PC-9 (cell line): ENCODE data around the gene GPI. TPM values are rescaled to one million over a fixed set of nuclear protein-coding genes. Genes with fewer than 3 reads are reported as not detected.

Experiments
- BruUV-seq: library from RNA; stranded (reverse); fragments of 400-500 nt; replicated peaks from 2 replicates; lab custom pipeline; 2021; lab: Mats Ljungman, UMichigan
- CTCF ChIA-PET: fragments of 300-600 bp; sonication (Branson Sonifier 250); formaldehyde crosslinking; loops from one replicate; lab custom pipeline; 2022; ENCODE audit warnings: antibody characterized with exemption; lab: Charles Lee
- POLR2A ChIA-PET: fragments of 300-600 bp; sonication (Branson Sonifier 250); formaldehyde crosslinking; loops from one replicate; lab custom pipeline; 2022; ENCODE audit warnings: antibody characterized with exemption; ENCODE audit not compliant: unreplicated experiment; lab: Charles Lee
- DNase-seq, 2 experiments: peaks; one replicate each; pipeline versions ENCODE4 v3.0.0 to v3.0.0-alpha.2; 2015 to 2022; ENCODE audit warnings: mixed read lengths in 1 of 2
- H2AFZ ChIP-seq: fragments of 200-600 bp; sonication (generic); 2 replicates; pipeline ENCODE4 v1.8.1; 2017; ENCODE audit warnings: antibody characterized with exemption
- H3F3A ChIP-seq: fragments of 200-600 bp; sonication (generic); 2 replicates; pipeline ENCODE4 v1.8.1; 2017; ENCODE audit warnings: antibody characterized with exemption, mild to moderate bottlenecking, low read depth; ENCODE audit not compliant: insufficient read depth
- H3K27ac ChIP-seq: fragments of 200-600 bp; sonication (generic); 2 replicates; pipeline ENCODE4 v1.6.1; 2016; ENCODE audit warnings: mixed run types
- H3K27me3 ChIP-seq: fragments of 200-600 bp; sonication (generic); 2 replicates; pipeline ENCODE4 v1.6.1; 2016; ENCODE audit warnings: low read depth, mixed run types; ENCODE audit not compliant: insufficient read depth
- H3K36me3 ChIP-seq: fragments of 200-600 bp; sonication (generic); 2 replicates; pipeline ENCODE4 v1.6.1; 2016; ENCODE audit warnings: low read depth, mixed run types
- H3K4me1 ChIP-seq: fragments of 200-600 bp; sonication (generic); replicated peaks from 2 replicates; pipeline ENCODE4 v1.6.1; 2016; ENCODE audit warnings: mixed run types; ENCODE audit not compliant: insufficient read depth
- H3K4me2 ChIP-seq: fragments of 200-600 bp; sonication (generic); 2 replicates; pipeline ENCODE4 v1.6.1; 2017; ENCODE audit warnings: mixed run types
- H3K4me3 ChIP-seq: fragments of 200-600 bp; sonication (generic); 2 replicates; pipeline ENCODE4 v1.6.1; 2016; ENCODE audit warnings: mixed run types
- H3K79me2 ChIP-seq: fragments of 200-600 bp; sonication (generic); 2 replicates; pipeline ENCODE4 v1.6.1; 2017; ENCODE audit warnings: low read depth, mixed run types
- H3K9me2 ChIP-seq: fragments of 200-600 bp; sonication (generic); 2 replicates; pipeline ENCODE4 v1.8.1; 2017; ENCODE audit warnings: mild to moderate bottlenecking; ENCODE audit not compliant: insufficient read depth
- H3K9me3 ChIP-seq: fragments of 200-600 bp; sonication (generic); 2 replicates; pipeline ENCODE4 v1.8.1; 2016; ENCODE audit warnings: low read depth; ENCODE audit not compliant: insufficient read depth
- H4K20me1 ChIP-seq: fragments of 200-600 bp; sonication (generic); 2 replicates; pipeline ENCODE4 v1.8.1; 2017; ENCODE audit not compliant: insufficient read depth
- CTCF ChIP-seq: fragments of 200-600 bp; sonication (generic); conservative IDR thresholded peaks from 2 replicates; pipeline ENCODE4 v1.6.1; 2017; ENCODE audit warnings: mixed run types, antibody characterized with exemption, mild to moderate bottlenecking, moderate library complexity
- EZH2 ChIP-seq: fragments of 200-600 bp; sonication (generic); IDR thresholded peaks from 2 replicates; pipeline ENCODE4 v1.8.0; 2017; ENCODE audit warnings: antibody characterized with exemption, low read depth
- intact Hi-C: fragments of 100-400 bp; cut with micrococcal nuclease; formaldehyde crosslinking; loops from one replicate; pipeline ENCODE4 v1.10.0; 2022; ENCODE audit not compliant: unreplicated experiment
- total RNA-seq: library from RNA; stranded (reverse); gene quantifications from 2 replicates; pipeline ENCODE4 v1.2.3, GENCODE V29; 2021

The GPI gene
- total RNA-seq, 1 experiment from 2014 or later = 522 TPM

- POLR2A ChIA-PET = no interaction called here
- Histone ChIP-seq H3K36me3 (peaks cover 63% of the 10 kb centered on the region), H3K79me2 (no peaks in the 10 kb centered on the region)
Observed at GRCh38 chr19:34448191-34448590, 83.2 kb downstream of the GPI start.

More at GRCh38 chr19:34448191-34448590, 83.2 kb downstream of the GPI start:
- Histone ChIP-seq H3K9me2 (no peaks in the 10 kb centered on the region), H3K27ac (no peak overlapping the region), H4K20me1 (peaks cover 12% of the 10 kb centered on the region), H3K4me2 (no peak overlapping the region), H3K27me3 (no peaks in the 10 kb centered on the region), H3K9me3 (no peaks in the 10 kb centered on the region), H3K4me3 (no peak overlapping the region), H3F3A (peaks cover 12% of the 10 kb centered on the region; the same call in 1 of the 2 replicates), H2AFZ (no peak overlapping the region), H3K4me1 (no peaks in the 10 kb centered on the region)
- BruUV-seq = no TSS peak
- TF ChIP-seq EZH2 (no peak), CTCF (no peak)
- intact Hi-C loops = no loop called here
- no peak for DNase-seq
- CTCF ChIA-PET = no interaction called here

Other genes with a start within 250 kb of the GPI start
- 114 and 169 TPM in 2 replicates for gene LSM14A, start 192.7 kb upstream of the GPI start, total RNA-seq
- gene GARRE1, start 110.6 kb upstream of the GPI start, total RNA-seq = 13.6 and 23.3 TPM in 2 replicates
- 14.8 and 20.9 TPM in 2 replicates for gene PDCD2L, start 39.2 kb downstream of the GPI start, total RNA-seq
- gene UBA2, start 63.2 kb downstream of the GPI start, total RNA-seq = 93.0 and 101 TPM in 2 replicates
- gene WTIP, start 116.6 kb downstream of the GPI start, total RNA-seq = 0.50 and 0.63 TPM in 2 replicates